ENCODE results near the gene MICAL3.

DNA sequence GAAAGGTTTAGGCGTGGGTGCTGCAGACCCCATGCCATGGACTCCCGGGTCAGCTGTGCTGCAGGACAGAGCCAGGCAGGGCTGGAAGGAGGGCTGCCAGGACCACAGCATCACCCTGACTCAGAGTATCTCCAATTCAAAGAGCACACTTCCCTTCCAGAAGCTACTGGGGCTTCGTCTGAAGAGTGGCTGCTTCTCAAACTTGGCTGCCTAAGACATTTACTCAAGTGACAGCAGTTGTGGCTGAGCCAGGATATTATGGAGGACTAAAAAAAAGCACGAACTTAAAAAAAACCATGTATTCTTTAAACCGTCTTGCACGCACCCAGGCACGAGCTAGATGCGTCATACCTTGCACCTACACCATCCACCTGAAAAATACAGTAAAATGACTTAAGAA, 237.1 kb downstream of the MICAL3 start:
- TF ChIP-seq, protein P1, sequence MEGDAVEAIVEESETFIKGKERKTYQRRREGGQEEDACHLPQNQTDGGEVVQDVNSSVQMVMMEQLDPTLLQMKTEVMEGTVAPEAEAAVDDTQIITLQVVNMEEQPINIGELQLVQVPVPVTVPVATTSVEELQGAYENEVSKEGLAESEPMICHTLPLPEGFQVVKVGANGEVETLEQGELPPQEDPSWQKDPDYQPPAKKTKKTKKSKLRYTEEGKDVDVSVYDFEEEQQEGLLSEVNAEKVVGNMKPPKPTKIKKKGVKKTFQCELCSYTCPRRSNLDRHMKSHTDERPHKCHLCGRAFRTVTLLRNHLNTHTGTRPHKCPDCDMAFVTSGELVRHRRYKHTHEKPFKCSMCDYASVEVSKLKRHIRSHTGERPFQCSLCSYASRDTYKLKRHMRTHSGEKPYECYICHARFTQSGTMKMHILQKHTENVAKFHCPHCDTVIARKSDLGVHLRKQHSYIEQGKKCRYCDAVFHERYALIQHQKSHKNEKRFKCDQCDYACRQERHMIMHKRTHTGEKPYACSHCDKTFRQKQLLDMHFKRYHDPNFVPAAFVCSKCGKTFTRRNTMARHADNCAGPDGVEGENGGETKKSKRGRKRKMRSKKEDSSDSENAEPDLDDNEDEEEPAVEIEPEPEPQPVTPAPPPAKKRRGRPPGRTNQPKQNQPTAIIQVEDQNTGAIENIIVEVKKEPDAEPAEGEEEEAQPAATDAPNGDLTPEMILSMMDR (IDR thresholded peaks at IDR 0.05) = no peak
- no peak for TF ChIP-seq POLR2AphosphoS5 (IDR thresholded peaks at IDR 0.05; ENCODE audit: low read depth, low read length)

Data from Panc1 (cell line).